CD4-positive, CD25-positive, alpha-beta regulatory T cell (primary cell): ENCODE results near the gene RPGR. TPM values are rescaled to one million over a fixed set of nuclear protein-coding genes. Genes with fewer than 3 reads are reported as not detected.
A peak's percentile ranks its signal among the peaks of the same experiment; 100 is the strongest.

ENCODE experiments used
- ATAC-seq, 2 donors: fragments of 150-1000 bp; cut with Tn5 transposase; one replicate each; pipeline ENCODE4 v1.10.0; 2021; ENCODE audit warnings: low read depth in 2 of 2, moderate number of reproducible peaks in 2 of 2, moderate library complexity in 1 of 2
- DNase-seq, 3 donors: peaks; one replicate each; pipeline versions ENCODE4 v3.0.0 to v3.0.0-alpha.2; 2012 to 2022; ENCODE audit warnings: mixed read lengths in 1 of 3
- H3K27ac ChIP-seq: one replicate; pipeline ENCODE4 v1.7.0; 2013; ENCODE audit warnings: mild to moderate bottlenecking, low read length; ENCODE audit not compliant: insufficient read depth, poor library complexity, severe bottlenecking
- H3K27me3 ChIP-seq: one replicate; pipeline ENCODE4 v1.7.0; 2013; ENCODE audit warnings: low read length; ENCODE audit not compliant: control insufficient read depth, insufficient read depth
- H3K36me3 ChIP-seq: one replicate; pipeline ENCODE4 v1.7.0; 2013; ENCODE audit warnings: mild to moderate bottlenecking, low read length, moderate library complexity; ENCODE audit not compliant: control insufficient read depth, insufficient read depth
- H3K4me1 ChIP-seq: 2 replicates; pipeline ENCODE4 v1.7.0; 2013; ENCODE audit warnings: mild to moderate bottlenecking, low read length; ENCODE audit not compliant: insufficient read depth, control insufficient read depth, poor library complexity, severe bottlenecking
- H3K4me3 ChIP-seq: one replicate; pipeline ENCODE4 v1.7.0; 2013; ENCODE audit warnings: low read depth, mild to moderate bottlenecking, low read length, moderate library complexity
- H3K9me3 ChIP-seq, 2 experiments: 1 replicate in 1 of 2; 2 replicates in 1 of 2; pipeline ENCODE4 v1.7.0; 2013; ENCODE audit warnings: low read length in 2 of 2, mild to moderate bottlenecking in 1 of 2, moderate library complexity in 1 of 2; ENCODE audit not compliant: control insufficient read depth in 2 of 2
- H3K27ac Mint-ChIP-seq, 3 donors: one replicate each; pipeline ENCODE4 v1.8.0; 2020 to 2022; ENCODE audit warnings: mild to moderate bottlenecking in 3 of 3, mixed read lengths in 3 of 3, moderate library complexity in 2 of 3
- H3K27me3 Mint-ChIP-seq: one replicate; pipeline ENCODE4 v1.8.0; 2022; ENCODE audit warnings: mild to moderate bottlenecking, mixed read lengths
- H3K36me3 Mint-ChIP-seq: one replicate; pipeline ENCODE4 v1.8.0; 2020; ENCODE audit warnings: mixed read lengths
- H3K4me1 Mint-ChIP-seq, 4 donors: one replicate each; pipeline ENCODE4 v1.8.0; 2020 to 2022; ENCODE audit warnings: mixed read lengths in 4 of 4, mild to moderate bottlenecking in 1 of 4
- H3K4me3 Mint-ChIP-seq, 4 donors: one replicate each; pipeline ENCODE4 v1.8.0; 2020 to 2022; ENCODE audit warnings: mild to moderate bottlenecking in 4 of 4, mixed read lengths in 4 of 4, moderate library complexity in 3 of 4
- H3K9me3 Mint-ChIP-seq, 7 donors: one replicate each; pipeline ENCODE4 v1.8.0; 2020 to 2022; ENCODE audit warnings: mixed read lengths in 7 of 7, mild to moderate bottlenecking in 3 of 7, moderate library complexity in 2 of 7
- polyA plus RNA-seq, 4 donors: library from polyadenylated mRNA; unstranded; fragments of 300-500 nt; fragmentation: Illumina TruSeq; gene quantifications; one replicate each; pipeline ENCODE4 v1.2.3, GENCODE V29; 2021
- total RNA-seq: library from RNA; stranded (reverse); gene quantifications from one replicate; pipeline ENCODE4 v1.2.3, GENCODE V29; 2022

RPGR gene, protein sequence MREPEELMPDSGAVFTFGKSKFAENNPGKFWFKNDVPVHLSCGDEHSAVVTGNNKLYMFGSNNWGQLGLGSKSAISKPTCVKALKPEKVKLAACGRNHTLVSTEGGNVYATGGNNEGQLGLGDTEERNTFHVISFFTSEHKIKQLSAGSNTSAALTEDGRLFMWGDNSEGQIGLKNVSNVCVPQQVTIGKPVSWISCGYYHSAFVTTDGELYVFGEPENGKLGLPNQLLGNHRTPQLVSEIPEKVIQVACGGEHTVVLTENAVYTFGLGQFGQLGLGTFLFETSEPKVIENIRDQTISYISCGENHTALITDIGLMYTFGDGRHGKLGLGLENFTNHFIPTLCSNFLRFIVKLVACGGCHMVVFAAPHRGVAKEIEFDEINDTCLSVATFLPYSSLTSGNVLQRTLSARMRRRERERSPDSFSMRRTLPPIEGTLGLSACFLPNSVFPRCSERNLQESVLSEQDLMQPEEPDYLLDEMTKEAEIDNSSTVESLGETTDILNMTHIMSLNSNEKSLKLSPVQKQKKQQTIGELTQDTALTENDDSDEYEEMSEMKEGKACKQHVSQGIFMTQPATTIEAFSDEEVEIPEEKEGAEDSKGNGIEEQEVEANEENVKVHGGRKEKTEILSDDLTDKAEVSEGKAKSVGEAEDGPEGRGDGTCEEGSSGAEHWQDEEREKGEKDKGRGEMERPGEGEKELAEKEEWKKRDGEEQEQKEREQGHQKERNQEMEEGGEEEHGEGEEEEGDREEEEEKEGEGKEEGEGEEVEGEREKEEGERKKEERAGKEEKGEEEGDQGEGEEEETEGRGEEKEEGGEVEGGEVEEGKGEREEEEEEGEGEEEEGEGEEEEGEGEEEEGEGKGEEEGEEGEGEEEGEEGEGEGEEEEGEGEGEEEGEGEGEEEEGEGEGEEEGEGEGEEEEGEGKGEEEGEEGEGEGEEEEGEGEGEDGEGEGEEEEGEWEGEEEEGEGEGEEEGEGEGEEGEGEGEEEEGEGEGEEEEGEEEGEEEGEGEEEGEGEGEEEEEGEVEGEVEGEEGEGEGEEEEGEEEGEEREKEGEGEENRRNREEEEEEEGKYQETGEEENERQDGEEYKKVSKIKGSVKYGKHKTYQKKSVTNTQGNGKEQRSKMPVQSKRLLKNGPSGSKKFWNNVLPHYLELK
- total RNA-seq (18.1 TPM), polyA plus RNA-seq (1 to 10 TPM; 3.8 to 5.1 (median 4.6) TPM)

DNA sequence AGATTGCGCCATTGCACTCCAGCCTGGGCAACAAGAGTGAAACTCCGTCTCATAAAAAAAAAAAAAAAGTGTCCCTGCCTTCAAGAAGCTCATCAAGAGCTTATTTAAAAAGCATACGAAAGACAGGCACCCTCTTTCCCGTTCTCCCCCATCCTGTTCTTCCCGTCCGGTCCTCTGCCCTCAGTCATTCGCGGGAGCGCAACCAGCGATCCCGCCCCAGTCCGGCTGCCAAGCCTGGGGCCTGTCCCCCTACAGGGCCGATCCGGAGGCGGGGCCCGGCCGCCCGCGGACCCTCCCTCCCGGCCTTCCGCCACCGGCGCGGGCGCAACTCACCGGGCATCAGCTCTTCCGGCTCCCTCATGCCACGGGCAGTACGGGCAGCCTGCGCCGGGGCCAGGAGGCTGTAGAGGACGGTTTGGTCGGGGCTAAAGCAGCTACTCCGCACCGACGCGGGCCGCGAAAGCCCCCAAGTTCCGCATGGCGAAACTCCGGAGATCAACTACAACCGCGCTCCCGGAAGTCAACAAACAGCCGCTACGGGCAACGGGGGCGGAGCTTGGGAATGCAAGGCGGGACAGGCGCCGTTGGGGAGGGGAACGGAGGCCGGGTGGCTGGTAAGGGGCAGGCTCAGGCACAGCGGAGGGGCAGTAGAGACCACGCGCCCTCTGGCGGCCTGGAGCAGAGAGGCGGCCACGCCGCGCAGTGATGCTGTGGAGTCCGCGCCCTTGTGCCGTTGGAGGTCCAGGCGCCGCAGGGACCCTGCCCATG, at the start of gene RPGR:
Gene RPGR (minus strand): TSS at position 503 of the 768 bp plus-strand sequence. CDS start 142 bp downstream, at position 361.
- DNase-seq: peak; percentile 84 to 93 (median 90)
- H3K27ac ChIP-seq: peak within 1 kb of the TSS; percentile 79
- peaks cover 3 to 37% (median 24%) of the 10 kb centered on the region in 4 donors for H3K4me1 Mint-ChIP-seq
- no peaks in the 10 kb centered on the region for H3K9me3 Mint-ChIP-seq
- peak; percentile 95 to 98 for ATAC-seq
- no peaks in the 10 kb centered on the region for H3K36me3 Mint-ChIP-seq
- peaks cover 10% of the 10 kb centered on the region for H3K4me1 ChIP-seq
- no peaks in the 10 kb centered on the region for H3K27me3 Mint-ChIP-seq
- no peaks in the 10 kb centered on the region for H3K36me3 ChIP-seq
- peak within 1 kb of the TSS; percentile 74 for H3K4me3 ChIP-seq
- peak within 1 kb of the TSS; percentile 94 to 95 (median 94) for H3K27ac Mint-ChIP-seq
- H3K4me3 Mint-ChIP-seq: peak within 1 kb of the TSS; percentile 92 to 97 (median 96)
- no peaks in the 10 kb centered on the region for H3K9me3 ChIP-seq
- no peaks in the 10 kb centered on the region for H3K27me3 ChIP-seq

DNA sequence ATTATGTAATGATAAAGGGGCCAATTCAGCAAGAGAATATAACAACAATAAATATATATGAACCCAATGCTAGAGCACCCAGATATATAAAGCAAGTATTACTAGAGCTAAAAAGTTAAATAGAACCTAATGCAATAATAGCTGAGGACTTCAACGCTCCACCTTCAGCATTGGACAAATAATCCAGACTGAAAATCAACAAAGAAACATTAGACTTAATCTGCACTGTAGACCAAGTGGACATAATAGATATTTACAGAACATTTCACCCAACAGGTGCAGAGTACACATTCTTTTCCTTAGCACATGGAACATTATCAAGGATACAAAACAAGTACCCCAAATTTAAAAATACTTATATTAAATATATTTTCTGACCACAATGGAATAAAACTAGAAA, 49.4 kb upstream of the RPGR start:
- Histone ChIP-seq H3K4me1 (no peaks in the 10 kb centered on the region), H3K36me3 (no peaks in the 10 kb centered on the region), H3K27ac (no peak overlapping the region), H3K27me3 (peaks cover 3% of the 10 kb centered on the region), H3K9me3 (no peaks in the 10 kb centered on the region), H3K4me3 (no peak overlapping the region)
- peaks cover 0 to 2% (median 0%) of the 10 kb centered on the region in 7 donors for H3K9me3 Mint-ChIP-seq
- DNase-seq (no peak), ATAC-seq (no peak)
- no peaks in the 10 kb centered on the region for H3K4me1 Mint-ChIP-seq
- no peak overlapping the region for H3K4me3 Mint-ChIP-seq
- no peaks in the 10 kb centered on the region for H3K36me3 Mint-ChIP-seq
- no peak overlapping the region for H3K27ac Mint-ChIP-seq
- peaks cover 4% of the 10 kb centered on the region for H3K27me3 Mint-ChIP-seq

DNA sequence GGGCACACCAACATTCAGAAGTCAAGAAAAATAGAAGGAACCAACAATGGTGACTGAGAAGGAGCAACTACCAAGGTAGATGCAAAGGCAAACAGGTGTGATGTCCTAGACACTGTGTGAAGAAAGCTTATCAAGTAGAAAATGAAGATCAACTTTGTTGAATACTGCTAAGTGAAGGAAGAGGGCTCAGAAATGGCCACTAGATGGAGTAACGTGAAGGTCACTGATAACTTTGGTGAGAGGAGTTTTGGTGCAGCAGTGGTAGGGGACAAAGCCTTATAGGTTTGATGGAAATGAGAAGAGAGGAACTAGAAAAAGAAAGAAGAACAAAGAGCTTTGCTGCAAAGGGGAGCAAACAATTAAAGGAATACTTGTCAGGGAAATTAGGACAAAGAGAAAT, 48.6 kb upstream of the RPGR start:
- H3K9me3 ChIP-seq: no peaks in the 10 kb centered on the region

DNA sequence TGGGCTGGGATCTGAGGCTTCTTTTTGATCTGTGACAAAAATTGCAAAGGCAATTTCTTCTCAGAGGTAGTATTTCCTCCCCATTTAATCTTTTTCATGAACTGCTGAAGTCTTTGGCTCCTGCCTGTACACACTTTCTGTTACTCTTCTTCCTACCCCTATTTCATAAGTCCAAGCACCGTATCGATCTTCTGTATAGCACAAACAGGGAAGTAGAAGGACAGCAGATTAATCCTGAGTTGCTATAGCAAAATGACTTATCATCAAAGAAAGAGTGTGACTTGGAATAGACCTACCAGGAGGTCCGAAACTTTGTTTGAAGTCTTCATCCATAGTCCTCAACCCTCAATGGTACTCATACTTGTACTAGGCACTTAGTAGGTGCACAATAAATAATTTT, 47.1 kb upstream of the RPGR start:
- Histone ChIP-seq H3K36me3 (no peaks in the 10 kb centered on the region), H3K27ac (no peak overlapping the region), H3K9me3 (no peaks in the 10 kb centered on the region), H3K4me3 (no peak overlapping the region), H3K4me1 (no peaks in the 10 kb centered on the region), H3K27me3 (peaks cover 3% of the 10 kb centered on the region)
- no peaks in the 10 kb centered on the region for H3K36me3 Mint-ChIP-seq
- H3K27ac Mint-ChIP-seq: no peak overlapping the region
- H3K27me3 Mint-ChIP-seq: peaks cover 13% of the 10 kb centered on the region
- no peak overlapping the region for H3K4me3 Mint-ChIP-seq
- no peaks in the 10 kb centered on the region for H3K4me1 Mint-ChIP-seq
- peaks cover 0 to 2% (median 0%) of the 10 kb centered on the region in 7 donors for H3K9me3 Mint-ChIP-seq
- DNase-seq (no peak), ATAC-seq (no peak)

More for the DNA sequence above, 48.6 kb upstream of the RPGR start:
- no peak overlapping the region for H3K4me3 Mint-ChIP-seq
- no peaks in the 10 kb centered on the region for H3K36me3 Mint-ChIP-seq
- Histone ChIP-seq H3K36me3 (no peaks in the 10 kb centered on the region), H3K4me1 (no peaks in the 10 kb centered on the region), H3K4me3 (no peak overlapping the region), H3K27me3 (peaks cover 3% of the 10 kb centered on the region), H3K27ac (no peak overlapping the region)
- no peaks in the 10 kb centered on the region for H3K4me1 Mint-ChIP-seq
- H3K27ac Mint-ChIP-seq: no peak overlapping the region
- H3K27me3 Mint-ChIP-seq: peaks cover 8% of the 10 kb centered on the region
- ATAC-seq (no peak), DNase-seq (peak in 1 of 3 donors; percentile 10)
- peaks cover 0 to 2% (median 0%) of the 10 kb centered on the region in 7 donors for H3K9me3 Mint-ChIP-seq

DNA sequence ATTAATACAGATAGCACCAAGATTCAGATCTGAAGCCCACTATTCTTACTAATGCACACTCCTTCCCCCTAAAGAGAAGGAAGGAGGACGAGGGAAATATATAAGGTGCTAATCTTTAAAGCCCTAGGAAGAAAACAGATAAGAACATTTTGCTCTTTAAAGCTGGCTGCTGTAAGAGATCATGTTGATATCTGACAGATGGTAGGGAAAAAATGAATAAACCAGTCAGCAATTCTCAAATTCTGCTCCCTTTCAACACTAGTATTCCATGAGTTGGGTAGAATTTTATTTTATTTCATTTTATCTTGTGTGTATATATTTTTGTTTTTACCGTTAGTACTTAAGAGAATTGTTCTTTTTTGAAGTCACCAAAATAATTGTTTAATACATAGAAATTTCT, 44.3 kb upstream of the RPGR start:
- ATAC-seq (no peak), DNase-seq (no peak)
- no peaks in the 10 kb centered on the region for H3K9me3 Mint-ChIP-seq
- H3K27me3 ChIP-seq: peaks cover 3% of the 10 kb centered on the region
- no peaks in the 10 kb centered on the region for H3K36me3 ChIP-seq
- no peaks in the 10 kb centered on the region for H3K36me3 Mint-ChIP-seq
- H3K4me1 ChIP-seq: no peaks in the 10 kb centered on the region
- no peaks in the 10 kb centered on the region for H3K9me3 ChIP-seq
- H3K27me3 Mint-ChIP-seq: peaks cover 13% of the 10 kb centered on the region
- no peak overlapping the region for H3K27ac Mint-ChIP-seq
- no peak overlapping the region for H3K4me3 Mint-ChIP-seq
- no peak overlapping the region for H3K27ac ChIP-seq
- H3K4me3 ChIP-seq: no peak overlapping the region
- H3K4me1 Mint-ChIP-seq: no peaks in the 10 kb centered on the region

DNA sequence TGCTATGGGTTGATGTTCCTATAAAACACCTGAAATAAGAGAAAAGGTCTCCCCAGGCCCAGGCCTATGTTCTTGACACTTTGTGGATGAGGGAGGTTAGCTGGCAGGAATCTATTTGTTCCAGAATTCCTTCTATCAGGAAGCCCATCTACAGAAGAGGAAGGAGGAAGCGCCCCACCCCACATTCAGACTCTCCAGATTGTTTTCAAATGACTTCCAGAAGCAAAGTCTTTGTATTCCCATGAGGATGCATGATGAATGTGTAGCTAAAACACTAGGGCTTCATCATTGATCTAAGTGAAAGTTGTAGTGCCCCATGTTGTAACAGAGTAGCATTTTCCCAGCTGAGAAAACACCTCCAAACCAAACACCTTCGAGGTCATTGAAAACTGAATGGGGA, 41.5 kb upstream of the RPGR start:
- H3K4me1 Mint-ChIP-seq: peaks cover 0 to 4% (median 0%) of the 10 kb centered on the region in 4 donors
- H3K27me3 Mint-ChIP-seq: peaks cover 13% of the 10 kb centered on the region
- no peak overlapping the region for H3K4me3 Mint-ChIP-seq
- H3K36me3 ChIP-seq: no peaks in the 10 kb centered on the region
- no peak overlapping the region for H3K4me3 ChIP-seq
- DNase-seq (no peak), ATAC-seq (no peak)
- no peak overlapping the region for H3K27ac ChIP-seq
- no peaks in the 10 kb centered on the region for H3K9me3 Mint-ChIP-seq
- H3K27me3 ChIP-seq: peaks cover 9% of the 10 kb centered on the region
- no peaks in the 10 kb centered on the region for H3K4me1 ChIP-seq
- H3K27ac Mint-ChIP-seq: no peak overlapping the region
- no peaks in the 10 kb centered on the region for H3K36me3 Mint-ChIP-seq
- H3K9me3 ChIP-seq: no peaks in the 10 kb centered on the region

DNA sequence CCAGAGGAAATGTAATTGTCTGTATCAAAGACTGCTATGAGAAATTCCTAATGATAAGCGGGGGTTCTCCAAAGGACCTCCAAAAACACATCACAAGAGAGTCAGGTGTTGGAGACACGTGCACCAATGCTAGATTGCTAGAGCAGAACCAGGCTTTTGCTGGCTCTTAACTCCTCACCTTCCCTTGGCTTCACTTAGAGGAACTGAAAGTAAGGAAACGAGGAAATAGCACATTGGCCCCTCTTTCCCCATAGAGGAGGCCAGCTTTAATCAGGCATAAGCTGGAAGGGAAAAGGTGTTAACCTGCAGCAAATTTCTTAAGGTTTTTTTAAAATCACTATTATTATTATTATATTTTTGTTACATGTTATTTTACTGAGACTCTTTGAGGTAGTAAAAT, 38.6 kb upstream of the RPGR start:
- Histone ChIP-seq H3K36me3 (no peaks in the 10 kb centered on the region), H3K27me3 (peaks cover 6% of the 10 kb centered on the region), H3K27ac (no peak overlapping the region), H3K4me3 (no peak overlapping the region), H3K9me3 (no peaks in the 10 kb centered on the region), H3K4me1 (no peaks in the 10 kb centered on the region)
- no peak for DNase-seq
- H3K27me3 Mint-ChIP-seq: peaks cover 5% of the 10 kb centered on the region
- no peaks in the 10 kb centered on the region for H3K9me3 Mint-ChIP-seq
- no peaks in the 10 kb centered on the region for H3K36me3 Mint-ChIP-seq
- ATAC-seq: no peak
- H3K4me1 Mint-ChIP-seq: peaks cover 0 to 4% (median 0%) of the 10 kb centered on the region in 4 donors
- H3K27ac Mint-ChIP-seq: no peak overlapping the region
- H3K4me3 Mint-ChIP-seq: no peak overlapping the region
